WTC11 (cell line): ENCODE measurements around the gene IRF2. TPM values are rescaled to one million over a fixed set of nuclear protein-coding genes. Genes with fewer than 3 reads are reported as not detected.

ENCODE experiments used
- ATAC-seq: fragments of 200-7000 bp; cut with Tn5 transposase; 2 replicates; pipeline ENCODE4 v1.10.0; 2021; ENCODE audit warnings: mild to moderate bottlenecking, moderate library complexity
- CTCF ChIA-PET: fragments of 300-600 bp; sonication (Branson Sonifier 250); formaldehyde crosslinking; loops from one replicate; lab custom pipeline; 2021; ENCODE audit warnings: antibody characterized with exemption; lab: Charles Lee
- POLR2A ChIA-PET: fragments of 350-600 bp; sonication (Branson Sonifier 250); formaldehyde crosslinking; loops from one replicate; lab custom pipeline; 2021; ENCODE audit warnings: antibody characterized with exemption; lab: Charles Lee
- DNase-seq: peaks from one replicate; pipeline ENCODE4 v3.0.0; 2021; ENCODE audit warnings: low spot score
- H3K27ac Mint-ChIP-seq: 2 replicates; pipeline ENCODE4 v1.8.0; 2021; ENCODE audit warnings: mixed read lengths
- H3K27me3 Mint-ChIP-seq: 2 replicates; pipeline ENCODE4 v1.8.0; 2021; ENCODE audit warnings: low read depth, mild to moderate bottlenecking, moderate library complexity, mixed read lengths
- H3K36me3 Mint-ChIP-seq: 2 replicates; pipeline ENCODE4 v1.8.0; 2021; ENCODE audit warnings: mixed read lengths
- H3K4me1 Mint-ChIP-seq: 2 replicates; pipeline ENCODE4 v1.8.0; 2022; ENCODE audit warnings: mixed read lengths
- H3K4me3 Mint-ChIP-seq: 2 replicates; pipeline ENCODE4 v1.8.0; 2021; ENCODE audit warnings: mild to moderate bottlenecking, moderate library complexity, mixed read lengths
- H3K9me3 Mint-ChIP-seq: 2 replicates; pipeline ENCODE4 v1.8.0; 2021; ENCODE audit warnings: mixed read lengths
- CREM ChIP-seq: sonication (generic); formaldehyde crosslinking; IDR thresholded peaks from 2 replicates; pipeline ENCODE4 v1.8.1; 2022; ENCODE audit warnings: mild to moderate bottlenecking, missing genetic modification reagents, moderate library complexity
- ELF4 ChIP-seq: sonication (generic); formaldehyde crosslinking; IDR thresholded peaks from 2 replicates; pipeline ENCODE4 v1.8.1; 2022; ENCODE audit warnings: low read depth, mild to moderate bottlenecking, moderate library complexity, missing genetic modification reagents
- FOXJ3 ChIP-seq: sonication (generic); formaldehyde crosslinking; IDR thresholded peaks from 2 replicates; pipeline ENCODE4 v1.9.0; 2021; ENCODE audit warnings: missing genetic modification reagents, mild to moderate bottlenecking, borderline replicate concordance
- GRHL2 ChIP-seq: fragments of 250-450 bp; sonication (Bioruptor Pico); IDR thresholded peaks from 2 replicates; pipeline ENCODE4 v1.8.0; 2022; ENCODE audit warnings: mild to moderate bottlenecking, moderate library complexity; ENCODE audit not compliant: insufficient replicate concordance, severe bottlenecking
- HMGA2 ChIP-seq: fragments of 250-450 bp; sonication (Bioruptor Pico); IDR thresholded peaks from 2 replicates; pipeline ENCODE4 v1.4.0; 2021; ENCODE audit warnings: mild to moderate bottlenecking, moderate library complexity
- NR1H2 ChIP-seq: sonication (generic); formaldehyde crosslinking; IDR thresholded peaks from 2 replicates; pipeline ENCODE4 v1.9.0; 2021; ENCODE audit warnings: mild to moderate bottlenecking, moderate library complexity, missing genetic modification reagents
- SOX15 ChIP-seq: fragments of 250-450 bp; sonication (Bioruptor Pico); IDR thresholded peaks from 2 replicates; pipeline ENCODE4 v1.9.0; 2021; ENCODE audit warnings: mild to moderate bottlenecking
- SP1 ChIP-seq: sonication (generic); formaldehyde crosslinking; conservative IDR thresholded peaks from 2 replicates; pipeline ENCODE4 v1.8.1; 2022; ENCODE audit warnings: missing genetic modification reagents
- TP53 ChIP-seq: sonication (generic); formaldehyde crosslinking; IDR thresholded peaks from 2 replicates; pipeline ENCODE4 v1.8.1; 2023; ENCODE audit warnings: mild to moderate bottlenecking, missing genetic modification reagents
- ZBTB21 ChIP-seq: sonication (generic); formaldehyde crosslinking; IDR thresholded peaks from 2 replicates; pipeline ENCODE4 v1.8.1; 2023; ENCODE audit warnings: mild to moderate bottlenecking, missing genetic modification reagents, borderline replicate concordance
- ZNF219 ChIP-seq: sonication (generic); formaldehyde crosslinking; IDR thresholded peaks from 2 replicates; pipeline ENCODE4 v1.8.0; 2023; ENCODE audit warnings: missing genetic modification reagents, mild to moderate bottlenecking, borderline replicate concordance
- ZNF263 ChIP-seq: sonication (generic); formaldehyde crosslinking; IDR thresholded peaks from 2 replicates; pipeline ENCODE4 v1.8.1; 2022; ENCODE audit warnings: low read depth, mild to moderate bottlenecking, moderate library complexity, missing genetic modification reagents
- ZNF317 ChIP-seq: sonication (generic); formaldehyde crosslinking; IDR thresholded peaks from 2 replicates; pipeline ENCODE4 v1.8.1; 2023; ENCODE audit warnings: low read depth, mild to moderate bottlenecking, moderate library complexity, missing genetic modification reagents, borderline replicate concordance
- total RNA-seq: library from RNA; stranded (reverse); gene quantifications from 3 replicates; pipeline ENCODE4 v1.2.3, GENCODE V29; 2021
- TF ChIP-seq, protein P1 (sequence below): sonication (generic); formaldehyde crosslinking; IDR thresholded peaks from 2 replicates; pipeline ENCODE4 v1.8.1; 2022; ENCODE audit warnings: low read depth, mild to moderate bottlenecking, moderate library complexity, missing genetic modification reagents, borderline replicate concordance
- TF ChIP-seq, protein P2 (sequence below): fragments of 200-600 bp; IDR thresholded peaks from 2 replicates; pipeline ENCODE4 v1.8.0; 2022; ENCODE audit warnings: antibody characterized with exemption
- TF ChIP-seq, protein P3 (sequence below): sonication (generic); formaldehyde crosslinking; IDR thresholded peaks from 2 replicates; pipeline ENCODE4 v1.8.1; 2023; ENCODE audit warnings: mild to moderate bottlenecking, missing genetic modification reagents, borderline replicate concordance
- TF ChIP-seq, protein P4 (sequence below): sonication (generic); formaldehyde crosslinking; IDR thresholded peaks from 2 replicates; pipeline ENCODE4 v1.8.1; 2022; ENCODE audit warnings: mild to moderate bottlenecking, missing genetic modification reagents, moderate library complexity, borderline replicate concordance
- TF ChIP-seq, protein P5 (sequence below): sonication (generic); formaldehyde crosslinking; IDR thresholded peaks from 2 replicates; pipeline ENCODE4 v1.8.0; 2022; ENCODE audit warnings: mild to moderate bottlenecking, missing genetic modification reagents
- TF ChIP-seq, protein P6 (sequence below): sonication (generic); formaldehyde crosslinking; IDR thresholded peaks from 2 replicates; pipeline ENCODE4 v1.8.0; 2023; ENCODE audit warnings: mild to moderate bottlenecking, missing genetic modification reagents
- TF ChIP-seq, protein P7 (sequence below): sonication (generic); formaldehyde crosslinking; conservative IDR thresholded peaks from 2 replicates; pipeline ENCODE4 v1.8.1; 2022; ENCODE audit warnings: mild to moderate bottlenecking, missing genetic modification reagents
- TF ChIP-seq, protein P8 (sequence below): sonication (generic); formaldehyde crosslinking; IDR thresholded peaks from 2 replicates; pipeline ENCODE4 v1.8.1; 2023; ENCODE audit warnings: mild to moderate bottlenecking, missing genetic modification reagents, moderate library complexity

The IRF2 gene
- total RNA-seq, 1 experiment from 2014 or later: 11.8 TPM

DNA sequence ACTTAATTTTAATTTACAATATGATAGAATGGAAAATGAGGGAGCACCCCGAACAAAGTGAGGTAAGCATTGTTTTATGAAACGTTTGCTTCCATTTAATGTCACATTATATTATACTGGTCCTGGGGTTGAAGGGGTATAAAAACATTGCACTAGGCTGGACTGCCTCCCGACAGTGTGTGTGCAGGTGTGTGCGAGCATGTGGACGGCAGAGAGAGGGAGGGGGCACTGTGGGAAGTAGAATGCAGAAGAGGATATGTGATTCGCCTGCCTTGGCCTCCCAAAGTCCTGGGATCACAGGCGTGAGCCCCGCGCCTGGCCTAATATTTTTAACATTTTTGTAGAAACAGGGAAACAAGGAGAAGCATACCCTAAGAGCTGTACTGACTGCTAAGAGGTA is 36.0 kb downstream of the IRF2 start:
- ChIA-PET CTCF (no interaction called here), POLR2A (no interaction called here)
- Mint-ChIP-seq H3K4me3 (no peak overlapping the region), H3K4me1 (peaks cover 65% of the 10 kb centered on the region), H3K27me3 (no peaks in the 10 kb centered on the region), H3K9me3 (no peaks in the 10 kb centered on the region), H3K27ac (no peak overlapping the region; the same call in 1 of the 2 replicates)
- no peak for DNase-seq
- TF ChIP-seq, protein P1, sequence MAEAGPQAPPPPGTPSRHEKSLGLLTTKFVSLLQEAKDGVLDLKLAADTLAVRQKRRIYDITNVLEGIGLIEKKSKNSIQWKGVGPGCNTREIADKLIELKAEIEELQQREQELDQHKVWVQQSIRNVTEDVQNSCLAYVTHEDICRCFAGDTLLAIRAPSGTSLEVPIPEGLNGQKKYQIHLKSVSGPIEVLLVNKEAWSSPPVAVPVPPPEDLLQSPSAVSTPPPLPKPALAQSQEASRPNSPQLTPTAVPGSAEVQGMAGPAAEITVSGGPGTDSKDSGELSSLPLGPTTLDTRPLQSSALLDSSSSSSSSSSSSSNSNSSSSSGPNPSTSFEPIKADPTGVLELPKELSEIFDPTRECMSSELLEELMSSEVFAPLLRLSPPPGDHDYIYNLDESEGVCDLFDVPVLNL: no peak
- no peak for TF ChIP-seq TP53 (CRISPR knock-in tag)
- TF ChIP-seq, protein P2, sequence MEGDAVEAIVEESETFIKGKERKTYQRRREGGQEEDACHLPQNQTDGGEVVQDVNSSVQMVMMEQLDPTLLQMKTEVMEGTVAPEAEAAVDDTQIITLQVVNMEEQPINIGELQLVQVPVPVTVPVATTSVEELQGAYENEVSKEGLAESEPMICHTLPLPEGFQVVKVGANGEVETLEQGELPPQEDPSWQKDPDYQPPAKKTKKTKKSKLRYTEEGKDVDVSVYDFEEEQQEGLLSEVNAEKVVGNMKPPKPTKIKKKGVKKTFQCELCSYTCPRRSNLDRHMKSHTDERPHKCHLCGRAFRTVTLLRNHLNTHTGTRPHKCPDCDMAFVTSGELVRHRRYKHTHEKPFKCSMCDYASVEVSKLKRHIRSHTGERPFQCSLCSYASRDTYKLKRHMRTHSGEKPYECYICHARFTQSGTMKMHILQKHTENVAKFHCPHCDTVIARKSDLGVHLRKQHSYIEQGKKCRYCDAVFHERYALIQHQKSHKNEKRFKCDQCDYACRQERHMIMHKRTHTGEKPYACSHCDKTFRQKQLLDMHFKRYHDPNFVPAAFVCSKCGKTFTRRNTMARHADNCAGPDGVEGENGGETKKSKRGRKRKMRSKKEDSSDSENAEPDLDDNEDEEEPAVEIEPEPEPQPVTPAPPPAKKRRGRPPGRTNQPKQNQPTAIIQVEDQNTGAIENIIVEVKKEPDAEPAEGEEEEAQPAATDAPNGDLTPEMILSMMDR: no peak
- no peak for TF ChIP-seq ZBTB21 (CRISPR knock-in tag)
- TF ChIP-seq, protein P3, sequence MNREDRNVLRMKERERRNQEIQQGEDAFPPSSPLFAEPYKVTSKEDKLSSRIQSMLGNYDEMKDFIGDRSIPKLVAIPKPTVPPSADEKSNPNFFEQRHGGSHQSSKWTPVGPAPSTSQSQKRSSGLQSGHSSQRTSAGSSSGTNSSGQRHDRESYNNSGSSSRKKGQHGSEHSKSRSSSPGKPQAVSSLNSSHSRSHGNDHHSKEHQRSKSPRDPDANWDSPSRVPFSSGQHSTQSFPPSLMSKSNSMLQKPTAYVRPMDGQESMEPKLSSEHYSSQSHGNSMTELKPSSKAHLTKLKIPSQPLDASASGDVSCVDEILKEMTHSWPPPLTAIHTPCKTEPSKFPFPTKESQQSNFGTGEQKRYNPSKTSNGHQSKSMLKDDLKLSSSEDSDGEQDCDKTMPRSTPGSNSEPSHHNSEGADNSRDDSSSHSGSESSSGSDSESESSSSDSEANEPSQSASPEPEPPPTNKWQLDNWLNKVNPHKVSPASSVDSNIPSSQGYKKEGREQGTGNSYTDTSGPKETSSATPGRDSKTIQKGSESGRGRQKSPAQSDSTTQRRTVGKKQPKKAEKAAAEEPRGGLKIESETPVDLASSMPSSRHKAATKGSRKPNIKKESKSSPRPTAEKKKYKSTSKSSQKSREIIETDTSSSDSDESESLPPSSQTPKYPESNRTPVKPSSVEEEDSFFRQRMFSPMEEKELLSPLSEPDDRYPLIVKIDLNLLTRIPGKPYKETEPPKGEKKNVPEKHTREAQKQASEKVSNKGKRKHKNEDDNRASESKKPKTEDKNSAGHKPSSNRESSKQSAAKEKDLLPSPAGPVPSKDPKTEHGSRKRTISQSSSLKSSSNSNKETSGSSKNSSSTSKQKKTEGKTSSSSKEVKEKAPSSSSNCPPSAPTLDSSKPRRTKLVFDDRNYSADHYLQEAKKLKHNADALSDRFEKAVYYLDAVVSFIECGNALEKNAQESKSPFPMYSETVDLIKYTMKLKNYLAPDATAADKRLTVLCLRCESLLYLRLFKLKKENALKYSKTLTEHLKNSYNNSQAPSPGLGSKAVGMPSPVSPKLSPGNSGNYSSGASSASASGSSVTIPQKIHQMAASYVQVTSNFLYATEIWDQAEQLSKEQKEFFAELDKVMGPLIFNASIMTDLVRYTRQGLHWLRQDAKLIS: no peak
- no peak for TF ChIP-seq GRHL2 (CRISPR knock-in tag)
- TF ChIP-seq NR1H2 (CRISPR knock-in tag): no peak
- TF ChIP-seq ZNF219: no peak
- no peak for TF ChIP-seq FOXJ3 (CRISPR knock-in tag)
- TF ChIP-seq SOX15 (CRISPR knock-in tag): no peak
- no peak for TF ChIP-seq HMGA2
- no peak for TF ChIP-seq ZNF317
- TF ChIP-seq, protein P4, sequence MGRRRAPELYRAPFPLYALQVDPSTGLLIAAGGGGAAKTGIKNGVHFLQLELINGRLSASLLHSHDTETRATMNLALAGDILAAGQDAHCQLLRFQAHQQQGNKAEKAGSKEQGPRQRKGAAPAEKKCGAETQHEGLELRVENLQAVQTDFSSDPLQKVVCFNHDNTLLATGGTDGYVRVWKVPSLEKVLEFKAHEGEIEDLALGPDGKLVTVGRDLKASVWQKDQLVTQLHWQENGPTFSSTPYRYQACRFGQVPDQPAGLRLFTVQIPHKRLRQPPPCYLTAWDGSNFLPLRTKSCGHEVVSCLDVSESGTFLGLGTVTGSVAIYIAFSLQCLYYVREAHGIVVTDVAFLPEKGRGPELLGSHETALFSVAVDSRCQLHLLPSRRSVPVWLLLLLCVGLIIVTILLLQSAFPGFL (CRISPR knock-in tag): no peak
- TF ChIP-seq SP1 (CRISPR knock-in tag): no peak
- TF ChIP-seq, all 79 proteins: peak for 0
- ATAC-seq: no peak
- no peaks in the 10 kb centered on the region for H3K36me3 Mint-ChIP-seq

DNA sequence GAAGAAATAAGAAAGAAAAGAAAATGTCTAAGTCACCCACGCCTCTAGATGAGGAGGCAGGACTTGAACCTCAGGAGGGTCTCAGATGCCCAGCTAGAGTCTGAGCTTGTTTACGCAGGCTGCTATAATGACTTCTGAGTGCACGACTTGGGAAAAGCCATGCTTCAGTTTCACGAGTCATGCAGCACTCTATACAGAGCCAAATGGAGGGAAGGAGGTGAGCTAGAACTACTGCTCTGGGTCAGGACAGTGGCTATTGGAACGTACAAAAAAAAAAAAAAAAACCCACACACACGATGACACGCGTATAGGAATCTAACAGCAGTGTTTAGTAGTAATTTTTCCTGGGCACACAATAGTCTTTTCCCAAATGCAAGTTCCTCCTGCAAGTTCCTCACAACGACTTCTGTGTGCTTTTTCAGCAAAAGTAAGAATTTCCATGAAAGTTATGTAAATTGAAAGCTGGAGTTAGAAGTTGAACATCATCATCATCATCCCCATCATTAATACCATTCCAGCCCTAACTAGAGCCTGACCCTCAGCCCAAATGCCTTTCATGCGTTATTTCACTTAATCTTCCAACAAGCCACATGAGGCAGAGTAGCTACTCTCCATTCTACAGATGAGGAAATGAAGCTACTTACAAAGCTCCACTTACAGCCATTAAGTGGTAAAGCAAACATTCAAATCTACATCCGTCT is 36.6 kb downstream of the IRF2 start:
- ATAC-seq: peak; percentile 12; the same call in 1 of the 2 replicates
- H3K36me3 Mint-ChIP-seq: no peaks in the 10 kb centered on the region
- POLR2A ChIA-PET: no interaction called here
- no peak overlapping the region for H3K4me3 Mint-ChIP-seq
- CTCF ChIA-PET: no interaction called here
- no peaks in the 10 kb centered on the region for H3K9me3 Mint-ChIP-seq
- no peak for DNase-seq
- H3K27ac Mint-ChIP-seq: peak overlapping the region; percentile 71
- no peaks in the 10 kb centered on the region for H3K27me3 Mint-ChIP-seq
- peaks cover 63% of the 10 kb centered on the region for H3K4me1 Mint-ChIP-seq
- no peak for TF ChIP-seq ZNF219
- TF ChIP-seq HMGA2: no peak
- TF ChIP-seq, protein P5, sequence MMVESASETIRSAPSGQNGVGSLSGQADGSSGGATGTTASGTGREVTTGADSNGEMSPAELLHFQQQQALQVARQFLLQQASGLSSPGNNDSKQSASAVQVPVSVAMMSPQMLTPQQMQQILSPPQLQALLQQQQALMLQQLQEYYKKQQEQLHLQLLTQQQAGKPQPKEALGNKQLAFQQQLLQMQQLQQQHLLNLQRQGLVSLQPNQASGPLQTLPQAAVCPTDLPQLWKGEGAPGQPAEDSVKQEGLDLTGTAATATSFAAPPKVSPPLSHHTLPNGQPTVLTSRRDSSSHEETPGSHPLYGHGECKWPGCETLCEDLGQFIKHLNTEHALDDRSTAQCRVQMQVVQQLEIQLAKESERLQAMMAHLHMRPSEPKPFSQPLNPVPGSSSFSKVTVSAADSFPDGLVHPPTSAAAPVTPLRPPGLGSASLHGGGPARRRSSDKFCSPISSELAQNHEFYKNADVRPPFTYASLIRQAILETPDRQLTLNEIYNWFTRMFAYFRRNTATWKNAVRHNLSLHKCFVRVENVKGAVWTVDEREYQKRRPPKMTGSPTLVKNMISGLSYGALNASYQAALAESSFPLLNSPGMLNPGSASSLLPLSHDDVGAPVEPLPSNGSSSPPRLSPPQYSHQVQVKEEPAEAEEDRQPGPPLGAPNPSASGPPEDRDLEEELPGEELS: no peak
- TF ChIP-seq, protein P6, sequence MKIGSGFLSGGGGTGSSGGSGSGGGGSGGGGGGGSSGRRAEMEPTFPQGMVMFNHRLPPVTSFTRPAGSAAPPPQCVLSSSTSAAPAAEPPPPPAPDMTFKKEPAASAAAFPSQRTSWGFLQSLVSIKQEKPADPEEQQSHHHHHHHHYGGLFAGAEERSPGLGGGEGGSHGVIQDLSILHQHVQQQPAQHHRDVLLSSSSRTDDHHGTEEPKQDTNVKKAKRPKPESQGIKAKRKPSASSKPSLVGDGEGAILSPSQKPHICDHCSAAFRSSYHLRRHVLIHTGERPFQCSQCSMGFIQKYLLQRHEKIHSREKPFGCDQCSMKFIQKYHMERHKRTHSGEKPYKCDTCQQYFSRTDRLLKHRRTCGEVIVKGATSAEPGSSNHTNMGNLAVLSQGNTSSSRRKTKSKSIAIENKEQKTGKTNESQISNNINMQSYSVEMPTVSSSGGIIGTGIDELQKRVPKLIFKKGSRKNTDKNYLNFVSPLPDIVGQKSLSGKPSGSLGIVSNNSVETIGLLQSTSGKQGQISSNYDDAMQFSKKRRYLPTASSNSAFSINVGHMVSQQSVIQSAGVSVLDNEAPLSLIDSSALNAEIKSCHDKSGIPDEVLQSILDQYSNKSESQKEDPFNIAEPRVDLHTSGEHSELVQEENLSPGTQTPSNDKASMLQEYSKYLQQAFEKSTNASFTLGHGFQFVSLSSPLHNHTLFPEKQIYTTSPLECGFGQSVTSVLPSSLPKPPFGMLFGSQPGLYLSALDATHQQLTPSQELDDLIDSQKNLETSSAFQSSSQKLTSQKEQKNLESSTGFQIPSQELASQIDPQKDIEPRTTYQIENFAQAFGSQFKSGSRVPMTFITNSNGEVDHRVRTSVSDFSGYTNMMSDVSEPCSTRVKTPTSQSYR (CRISPR knock-in tag): no peak
- no peak for TF ChIP-seq ELF4 (CRISPR knock-in tag)
- TF ChIP-seq ZNF263 (CRISPR knock-in tag): no peak
- no peak for TF ChIP-seq CREM (CRISPR knock-in tag)
- TF ChIP-seq, protein P7, sequence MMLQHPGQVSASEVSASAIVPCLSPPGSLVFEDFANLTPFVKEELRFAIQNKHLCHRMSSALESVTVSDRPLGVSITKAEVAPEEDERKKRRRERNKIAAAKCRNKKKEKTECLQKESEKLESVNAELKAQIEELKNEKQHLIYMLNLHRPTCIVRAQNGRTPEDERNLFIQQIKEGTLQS (CRISPR knock-in tag): no peak
- TF ChIP-seq, protein P8, sequence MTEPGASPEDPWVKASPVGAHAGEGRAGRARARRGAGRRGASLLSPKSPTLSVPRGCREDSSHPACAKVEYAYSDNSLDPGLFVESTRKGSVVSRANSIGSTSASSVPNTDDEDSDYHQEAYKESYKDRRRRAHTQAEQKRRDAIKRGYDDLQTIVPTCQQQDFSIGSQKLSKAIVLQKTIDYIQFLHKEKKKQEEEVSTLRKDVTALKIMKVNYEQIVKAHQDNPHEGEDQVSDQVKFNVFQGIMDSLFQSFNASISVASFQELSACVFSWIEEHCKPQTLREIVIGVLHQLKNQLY (CRISPR knock-in tag): no peak
